Measurements from ENCODE around the gene GPR160.
"Not testable (repeated sequence)": the region's sequence is repeated elsewhere in the genome, so short reads cannot be mapped to it uniquely, and the experiment has no call there.

Gene GPR160, protein sequence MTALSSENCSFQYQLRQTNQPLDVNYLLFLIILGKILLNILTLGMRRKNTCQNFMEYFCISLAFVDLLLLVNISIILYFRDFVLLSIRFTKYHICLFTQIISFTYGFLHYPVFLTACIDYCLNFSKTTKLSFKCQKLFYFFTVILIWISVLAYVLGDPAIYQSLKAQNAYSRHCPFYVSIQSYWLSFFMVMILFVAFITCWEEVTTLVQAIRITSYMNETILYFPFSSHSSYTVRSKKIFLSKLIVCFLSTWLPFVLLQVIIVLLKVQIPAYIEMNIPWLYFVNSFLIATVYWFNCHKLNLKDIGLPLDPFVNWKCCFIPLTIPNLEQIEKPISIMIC

DNA sequence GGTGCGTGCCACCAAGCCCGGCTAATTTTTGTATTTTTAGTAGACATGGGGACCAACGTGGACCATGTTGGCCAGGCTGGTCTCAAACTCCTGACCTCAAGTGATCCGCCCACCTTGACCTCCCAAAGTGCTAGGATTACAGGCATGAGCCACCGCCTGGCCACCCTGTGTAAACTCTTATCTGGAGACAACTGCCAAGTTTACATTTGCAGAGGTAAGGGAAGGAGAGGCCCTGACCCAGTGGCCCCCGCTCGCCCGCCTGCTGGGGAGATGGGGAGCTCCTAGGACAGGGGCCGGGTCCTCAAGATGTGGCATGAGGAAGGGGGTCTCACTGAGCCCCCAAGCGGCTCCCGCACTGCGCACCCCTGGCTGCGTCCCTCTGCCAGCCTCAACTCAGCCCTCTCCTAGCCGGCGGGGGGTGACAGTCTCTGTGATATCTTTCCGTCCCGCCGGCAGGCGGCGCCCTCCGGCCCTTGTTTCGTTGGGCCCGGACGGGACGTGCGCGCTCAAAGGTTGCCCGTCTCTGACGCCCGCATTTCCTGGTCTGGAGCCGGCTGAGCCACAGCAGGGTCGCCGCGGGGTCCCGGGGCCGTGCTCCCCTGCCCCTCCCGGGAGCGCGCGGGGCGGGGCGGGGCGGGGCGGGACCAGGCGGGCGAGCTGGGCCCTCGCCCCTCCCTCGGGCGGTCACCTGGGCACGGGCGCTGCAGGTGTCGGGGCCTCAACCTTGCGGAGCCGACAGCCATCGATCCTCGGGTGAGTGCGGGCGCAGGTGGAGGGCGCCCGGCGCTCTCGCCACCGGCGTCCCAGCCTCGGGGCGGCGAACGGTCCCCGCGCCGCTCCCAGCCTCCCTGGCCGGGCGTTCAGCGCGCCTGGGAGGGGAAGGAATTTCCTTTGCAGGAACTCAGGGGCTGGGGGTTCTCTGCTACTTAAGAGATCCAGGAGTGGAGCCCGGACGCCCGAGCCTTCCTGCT lies at the start of gene GPR160:
Gene GPR160 (plus strand): TSS at position 533 of the 971 bp plus-strand sequence. CDS start 45,978 bp downstream, outside the sequence.
- DNase-seq = peak; percentile 68

DNA sequence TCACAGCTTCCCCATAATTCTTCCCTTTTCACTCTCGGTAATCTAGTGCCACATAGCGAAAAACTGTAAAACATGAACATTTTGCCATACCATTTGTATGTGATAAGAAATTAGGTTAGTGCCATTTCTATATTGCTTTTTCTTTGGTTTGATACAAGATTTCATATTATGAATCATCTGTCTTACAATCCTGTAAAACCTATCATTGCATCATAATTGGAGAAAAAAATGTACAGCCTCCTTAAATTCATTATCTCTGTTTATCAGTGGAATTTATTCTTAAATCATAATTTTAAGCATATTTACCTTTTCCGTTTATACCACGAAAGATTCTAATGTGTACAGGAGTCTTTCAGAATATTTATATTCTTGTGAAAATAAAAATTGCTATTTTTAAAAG lies 47.4 kb upstream of the GPR160 start:
- no peak for DNase-seq

DNA sequence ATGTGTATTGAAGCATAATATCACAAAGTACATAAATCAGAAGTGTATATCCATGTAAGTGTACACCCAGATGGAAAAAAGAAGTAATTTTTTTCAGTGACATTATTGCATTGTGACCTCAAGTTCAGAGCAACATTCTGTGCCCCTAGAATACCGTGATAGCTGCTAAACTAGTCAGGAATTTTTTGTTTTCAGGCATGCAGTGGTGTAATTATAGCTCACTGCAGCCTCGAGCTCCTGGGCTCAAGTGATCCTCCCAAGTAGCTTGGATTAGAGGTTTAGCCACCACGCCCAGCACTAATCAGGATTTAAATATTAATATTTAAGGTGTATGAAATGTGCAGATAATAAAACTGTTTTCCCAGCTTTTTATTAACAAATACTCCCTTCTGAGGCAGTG lies 45.6 kb upstream of the GPR160 start:
- DNase-seq = no peak

DNA sequence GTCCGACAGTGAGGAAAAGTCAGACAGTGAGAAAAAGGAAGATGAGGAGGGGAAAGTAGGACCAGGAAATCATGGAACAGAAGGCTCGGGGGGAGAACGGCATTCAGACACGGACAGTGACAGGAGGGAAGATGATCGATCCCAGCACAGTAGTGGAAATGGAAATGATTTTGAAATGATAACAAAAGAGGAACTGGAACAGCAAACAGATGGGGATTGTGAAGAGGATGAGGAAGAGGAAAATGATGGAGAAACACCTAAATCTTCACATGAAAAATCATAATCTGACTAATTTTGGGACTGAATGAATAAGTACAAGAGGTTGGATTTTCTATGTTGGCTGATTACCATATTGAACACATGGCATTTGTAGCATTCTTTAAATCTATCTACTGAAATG lies 45.0 kb upstream of the GPR160 start:
- no peak for DNase-seq

DNA sequence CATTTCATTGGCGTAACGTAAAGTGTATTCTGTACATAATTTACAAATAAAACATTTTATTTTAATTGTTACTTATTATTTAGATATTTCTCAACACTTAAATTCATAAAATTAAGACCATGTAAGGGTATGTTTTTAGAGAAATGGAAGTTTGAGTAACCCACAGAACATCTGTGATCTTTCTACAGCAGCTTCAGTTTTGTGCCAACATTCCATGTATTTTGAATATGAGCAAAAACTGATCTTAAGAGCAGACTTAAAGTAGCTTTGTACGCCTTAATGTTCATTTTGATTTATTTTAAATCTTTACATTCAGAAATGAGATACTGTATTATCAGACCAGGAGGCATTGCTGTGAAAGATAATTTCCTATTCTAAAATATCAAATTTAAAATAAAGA lies 44.0 kb upstream of the GPR160 start:
- DNase-seq = no peak

DNA sequence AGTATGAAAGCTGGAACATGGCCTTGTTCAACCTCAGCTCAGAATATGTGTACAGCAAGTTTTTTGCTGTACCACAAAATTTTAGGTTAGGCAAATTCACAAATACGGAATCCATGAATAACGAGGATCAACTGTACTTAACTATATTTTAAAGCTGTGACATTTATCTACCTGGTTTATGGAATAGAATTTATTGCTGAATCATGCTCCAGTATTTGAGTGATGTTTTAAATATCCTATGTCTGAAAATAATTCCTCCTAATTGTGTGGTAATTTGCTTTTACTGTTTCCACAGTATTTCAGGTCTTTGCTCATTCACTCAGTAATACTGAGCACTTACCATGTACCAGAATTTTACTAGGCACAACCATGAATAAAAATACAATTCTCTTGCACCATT lies 41.7 kb upstream of the GPR160 start:
- DNase-seq = no peak

DNA sequence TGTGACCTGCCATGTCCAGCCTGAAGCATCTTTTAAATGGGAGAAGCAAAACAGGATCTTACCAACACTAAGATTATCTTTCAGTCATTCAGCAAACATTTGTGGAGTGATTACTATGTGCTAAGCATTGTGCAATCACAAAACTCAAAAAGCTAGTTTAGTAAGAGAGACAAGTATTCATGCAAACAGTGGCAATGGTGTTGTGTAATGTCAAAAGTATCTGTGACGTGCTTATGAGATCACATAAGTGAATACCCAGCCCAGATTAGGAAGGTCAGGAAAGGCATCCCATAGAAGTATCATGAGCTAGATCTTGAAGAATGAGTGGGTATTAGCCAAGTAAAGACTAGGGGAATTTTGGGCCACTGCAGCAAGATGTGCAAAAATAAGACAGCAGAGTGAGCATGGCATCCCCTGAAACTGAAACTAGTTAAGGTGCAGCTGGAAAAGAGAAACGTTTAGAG lies 39.1 kb upstream of the GPR160 start:
- DNase-seq = no peak

DNA sequence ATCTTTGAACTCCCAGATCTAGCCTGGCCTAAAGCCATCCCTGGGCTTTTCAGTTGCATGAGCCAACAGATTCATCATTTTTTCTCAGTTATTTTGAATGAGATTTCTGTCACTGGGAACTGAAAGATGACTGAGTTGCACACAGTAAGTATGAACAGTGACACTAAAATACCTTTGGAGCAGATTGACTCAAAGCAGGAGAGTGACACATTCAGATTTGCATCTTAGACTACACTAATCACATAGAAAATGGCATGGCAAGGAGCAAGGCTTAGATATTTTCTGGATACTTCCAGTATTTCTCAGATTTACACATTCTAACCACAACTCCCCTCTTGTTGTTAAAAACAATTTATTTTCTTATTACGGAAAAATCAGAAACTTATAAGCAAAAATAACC lies 38.4 kb upstream of the GPR160 start:
- no peak for DNase-seq

DNA sequence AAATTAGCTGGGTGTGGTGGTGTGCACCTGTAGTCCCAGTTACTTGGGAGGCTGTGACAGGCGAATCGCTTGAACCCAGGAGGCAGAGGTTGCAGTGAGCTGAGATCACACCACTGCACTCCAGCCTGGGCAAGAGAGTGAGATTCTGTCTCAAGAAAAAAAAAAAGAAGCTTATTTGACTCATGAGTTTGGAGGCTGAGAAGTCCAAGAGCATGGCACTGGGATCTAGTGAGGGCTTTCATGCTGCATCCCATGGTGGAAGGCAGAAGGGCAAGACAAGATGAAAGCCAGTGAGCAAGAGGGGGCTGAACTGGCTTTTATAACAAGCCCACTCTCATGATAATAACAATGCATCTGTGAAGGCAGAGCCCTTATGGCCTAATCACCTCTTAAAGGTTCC lies 37.7 kb upstream of the GPR160 start:
- no peak for DNase-seq

DNA sequence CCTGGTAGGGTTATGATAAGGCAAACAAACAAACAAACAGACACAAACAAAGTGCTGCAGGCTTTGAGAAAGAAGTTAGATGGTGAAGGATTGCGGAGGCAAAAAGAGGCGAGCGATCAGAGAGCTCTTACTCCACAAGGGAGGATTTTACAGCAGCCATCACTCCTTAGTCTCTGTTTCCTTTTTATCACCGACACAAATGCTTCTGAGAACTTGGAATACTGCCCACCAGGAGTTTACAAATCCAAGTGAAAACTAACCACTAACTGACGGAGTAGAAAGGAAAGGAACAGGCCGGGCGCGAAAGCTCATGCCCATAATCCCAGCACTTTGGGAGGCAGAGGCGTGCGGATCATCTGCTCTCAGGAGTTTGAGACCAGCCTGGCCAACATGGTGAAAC lies 35.6 kb upstream of the GPR160 start:
- DNase-seq = no peak

DNA sequence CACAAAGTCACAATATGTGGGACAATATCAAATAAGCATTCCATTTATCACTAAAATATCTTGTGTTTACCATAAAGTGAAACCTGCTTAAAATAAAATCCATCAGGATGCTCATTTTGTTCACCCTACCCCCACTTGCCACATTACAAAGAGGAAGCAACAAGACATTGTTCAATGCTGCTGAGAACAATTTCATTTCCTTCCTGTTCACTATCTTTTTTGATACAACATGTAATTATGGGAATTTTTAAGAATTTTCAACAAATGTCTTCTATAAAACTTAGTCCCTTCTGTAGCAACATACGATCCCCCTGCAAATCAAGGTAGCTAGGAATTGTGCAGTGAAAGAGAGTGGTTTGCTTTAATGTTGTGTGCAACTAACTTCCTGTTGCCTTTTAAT lies 34.9 kb upstream of the GPR160 start:
- DNase-seq = no peak

DNA sequence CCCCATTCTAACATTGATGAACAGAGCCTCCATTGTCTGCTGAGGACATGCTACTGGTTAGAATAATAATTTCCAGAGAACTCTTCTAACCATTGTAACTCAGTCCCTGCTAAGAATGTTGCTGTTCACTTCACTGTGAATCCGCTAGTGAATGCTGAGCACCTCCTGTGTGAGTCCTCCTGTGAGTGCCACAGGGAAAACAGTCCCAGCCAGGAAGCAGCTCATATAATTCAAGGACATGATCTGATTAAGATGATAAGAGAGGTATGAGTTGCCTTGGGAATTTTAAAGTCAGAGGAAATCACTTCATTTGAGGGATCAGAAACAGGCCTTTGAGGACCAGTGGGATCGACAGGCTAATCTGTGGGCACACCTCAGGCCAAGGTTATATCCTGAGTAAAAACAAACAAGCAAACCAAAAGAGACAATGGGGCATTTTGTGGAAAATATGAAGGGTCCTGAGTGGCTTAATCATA lies 33.9 kb upstream of the GPR160 start:
- DNase-seq = no peak

DNA sequence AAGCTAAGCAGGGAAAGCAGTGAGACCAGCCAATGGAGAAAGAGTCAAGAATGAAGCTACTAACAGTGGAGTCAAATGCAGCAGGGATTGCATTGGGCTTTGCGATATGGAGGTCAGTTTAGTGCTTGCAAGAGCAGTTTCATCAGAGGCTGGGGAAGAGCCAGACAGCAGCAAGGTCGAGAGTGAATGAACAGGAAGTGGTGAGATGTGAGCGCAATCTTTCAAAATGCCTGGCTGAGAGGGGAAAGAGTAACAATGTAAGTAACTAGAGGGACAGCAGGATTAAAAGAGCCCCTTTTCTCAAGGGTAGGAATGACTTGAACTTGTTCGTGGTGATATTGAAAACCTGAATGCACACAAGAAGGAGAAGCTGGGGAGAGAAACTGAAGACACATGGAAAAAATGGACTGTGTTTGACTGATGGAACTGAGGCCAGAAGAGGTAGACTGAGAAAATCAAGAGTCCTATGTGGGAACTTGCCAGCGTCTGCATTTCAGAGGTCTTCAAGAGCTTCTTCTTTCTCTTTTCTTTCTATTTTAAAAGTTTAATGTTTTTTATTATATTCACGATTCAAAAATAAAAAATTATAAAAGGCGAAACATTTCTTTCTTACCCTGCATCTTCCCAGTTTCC lies 30.6 kb upstream of the GPR160 start:
- DNase-seq = no peak

DNA sequence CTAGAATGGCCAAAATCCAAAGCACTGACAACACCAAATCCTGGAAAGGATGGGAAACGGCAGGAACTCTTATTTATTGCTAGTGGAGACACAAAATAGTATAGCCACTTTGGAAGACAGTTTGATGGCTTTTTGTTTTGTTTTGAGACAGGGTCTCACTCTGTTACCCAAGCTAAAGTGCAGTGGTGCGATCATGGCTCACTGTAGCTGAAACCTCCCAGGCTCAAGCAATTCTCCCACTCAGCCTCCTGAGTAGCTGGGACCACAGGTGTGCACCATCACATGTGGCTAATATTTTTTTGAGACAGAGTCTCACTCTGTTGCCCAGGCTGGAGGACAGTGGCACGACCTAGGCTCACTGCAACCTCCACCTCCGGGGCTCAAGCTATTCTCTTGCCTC lies 27.3 kb upstream of the GPR160 start:
- DNase-seq = no peak

DNA sequence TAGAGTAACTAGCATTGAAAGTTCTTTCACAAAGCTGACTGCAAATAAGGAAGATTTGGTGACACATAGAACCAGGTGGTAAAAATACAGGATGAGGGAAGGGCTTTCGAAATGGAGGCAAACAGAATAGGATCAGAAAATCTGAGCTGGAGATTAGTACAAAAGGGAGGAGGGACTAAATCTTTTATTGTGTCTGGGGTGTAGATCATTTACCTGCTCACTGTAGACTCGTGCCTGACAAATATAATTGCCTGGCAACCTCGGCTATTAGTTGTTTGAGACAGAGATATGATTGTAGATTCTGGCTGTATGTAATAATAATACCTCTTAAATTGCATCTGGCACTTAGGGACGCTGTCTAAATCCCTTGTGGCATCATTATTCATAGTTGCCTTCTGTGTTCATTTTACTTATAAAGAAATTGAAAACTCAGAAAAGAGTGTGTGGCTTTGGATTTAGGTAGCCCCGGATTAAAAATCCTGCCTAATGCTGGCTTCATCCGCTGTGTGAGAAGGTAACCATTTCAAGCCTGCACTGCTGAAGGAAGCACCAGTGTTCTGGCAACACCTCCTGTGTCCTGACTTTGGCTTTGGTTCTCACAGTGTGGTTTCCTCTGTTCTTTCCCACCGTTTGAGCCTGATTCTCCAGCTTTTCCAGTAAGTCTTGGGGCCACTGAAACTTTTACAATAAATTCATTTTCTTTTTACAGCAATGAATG lies 25.0 kb upstream of the GPR160 start:
- DNase-seq = no peak

DNA sequence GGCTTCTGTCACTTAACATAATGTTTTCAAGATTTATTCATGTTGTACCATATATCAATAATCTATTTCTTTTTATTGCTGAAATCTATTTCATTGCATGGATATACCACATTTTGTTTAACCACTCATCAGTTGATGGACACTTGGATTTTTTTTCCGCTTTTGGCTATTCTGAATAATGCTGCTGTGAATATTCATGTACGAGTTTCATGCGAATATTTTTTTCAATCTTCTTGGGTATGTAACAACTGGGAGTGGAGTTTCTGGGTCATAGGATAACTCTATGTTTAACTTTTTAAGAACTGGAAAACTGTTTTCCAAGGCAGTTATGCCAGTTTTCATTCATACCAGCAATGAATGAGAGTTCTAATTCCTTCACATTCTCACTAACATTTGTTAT lies 21.7 kb upstream of the GPR160 start:
- DNase-seq = no peak

DNA sequence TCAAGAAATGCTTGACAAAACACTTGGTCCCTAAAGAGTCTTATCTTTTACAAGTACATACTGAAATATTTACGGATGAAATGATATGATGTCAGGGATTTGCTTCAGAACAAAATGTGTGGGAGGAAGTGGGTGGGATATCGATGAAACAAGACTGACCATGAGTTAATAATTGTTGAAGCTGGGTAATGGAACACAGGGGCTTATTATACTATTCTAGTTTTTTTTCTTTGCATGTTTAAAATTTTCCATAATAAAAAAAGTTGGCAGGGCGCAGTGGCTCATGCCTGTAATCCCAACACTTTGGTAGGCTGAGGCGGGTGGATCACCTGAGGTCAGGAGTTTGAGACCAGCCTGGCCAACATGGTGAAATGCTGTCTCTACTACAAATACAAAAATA lies 18.5 kb upstream of the GPR160 start:
- not testable (repeated sequence) for DNase-seq

DNA sequence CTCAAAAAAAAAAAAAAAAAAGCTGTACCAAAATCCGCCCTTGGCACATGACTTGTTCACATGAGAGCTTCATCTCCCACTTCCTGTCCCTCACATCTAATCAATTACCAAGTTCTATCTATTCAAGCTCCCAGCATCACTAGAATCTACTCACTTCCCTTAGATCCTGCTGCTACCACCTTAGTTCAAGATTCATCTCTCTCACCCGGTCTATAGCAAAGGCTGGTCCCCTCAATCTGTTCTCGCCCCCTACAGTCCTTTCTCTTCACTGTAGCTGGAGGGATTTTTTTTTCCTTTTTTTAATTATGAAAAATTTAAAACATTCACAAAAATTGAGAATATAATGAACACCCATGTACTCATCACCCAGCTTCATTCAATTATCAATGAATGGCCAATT lies 16.7 kb upstream of the GPR160 start:
- DNase-seq = no peak

DNA sequence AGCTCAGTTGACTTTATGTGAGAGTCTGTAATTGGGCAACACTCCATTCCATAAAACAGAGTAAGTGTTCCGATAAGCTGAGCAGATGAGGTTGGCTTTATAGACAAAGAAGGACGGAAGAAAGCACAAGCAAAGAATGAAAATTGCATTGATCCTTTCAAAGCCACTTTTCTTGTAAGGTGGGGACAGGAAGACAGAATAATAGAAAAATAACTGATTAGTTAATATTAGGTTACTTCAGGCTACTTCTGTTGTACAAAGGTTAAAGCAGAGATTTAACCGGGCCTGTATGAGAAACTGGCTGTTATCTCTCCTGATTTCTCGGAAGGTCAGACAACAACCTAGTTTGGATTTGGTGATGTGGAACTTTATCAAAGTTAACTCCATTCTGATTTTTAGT lies 15.5 kb upstream of the GPR160 start:
- DNase-seq = no peak

DNA sequence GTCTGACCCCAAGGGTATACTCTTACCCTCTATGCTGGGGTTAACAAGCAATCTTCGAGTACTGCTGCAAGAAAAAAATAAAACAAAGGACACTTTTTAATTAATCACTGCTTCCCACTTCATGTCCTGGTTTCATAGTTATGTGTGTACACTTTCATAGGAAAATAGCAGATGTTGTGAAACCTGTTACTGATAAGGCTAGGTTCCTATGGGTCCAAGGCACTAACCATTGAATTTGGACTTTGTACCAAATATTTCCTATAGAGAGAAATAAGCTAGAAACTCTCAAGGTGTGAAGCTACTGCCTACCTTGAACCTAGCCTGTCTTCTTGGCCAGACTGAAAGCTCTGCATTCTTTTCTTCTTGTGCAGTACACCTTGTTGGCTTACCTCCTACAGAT lies 14.6 kb upstream of the GPR160 start:
- DNase-seq = no peak

DNA sequence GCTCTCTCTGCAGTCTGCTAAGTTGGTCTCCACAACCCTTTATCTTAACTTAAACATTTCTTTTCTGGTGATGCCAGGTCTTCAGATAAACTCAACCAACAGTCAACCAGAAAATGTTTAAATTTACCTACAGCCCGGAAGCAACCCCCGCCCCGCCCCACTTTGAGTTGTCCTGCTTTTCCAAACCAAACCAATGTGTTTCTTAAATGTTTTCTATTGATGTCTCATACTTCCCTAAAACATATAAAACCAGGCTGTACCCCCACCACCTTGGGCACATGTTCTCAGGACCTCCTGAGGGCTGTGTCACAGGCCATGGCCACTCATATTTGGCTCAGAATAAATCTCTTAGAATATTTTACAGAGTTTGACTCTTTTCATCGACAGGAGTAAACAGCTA lies 13.2 kb upstream of the GPR160 start:
- DNase-seq = no peak

DNA sequence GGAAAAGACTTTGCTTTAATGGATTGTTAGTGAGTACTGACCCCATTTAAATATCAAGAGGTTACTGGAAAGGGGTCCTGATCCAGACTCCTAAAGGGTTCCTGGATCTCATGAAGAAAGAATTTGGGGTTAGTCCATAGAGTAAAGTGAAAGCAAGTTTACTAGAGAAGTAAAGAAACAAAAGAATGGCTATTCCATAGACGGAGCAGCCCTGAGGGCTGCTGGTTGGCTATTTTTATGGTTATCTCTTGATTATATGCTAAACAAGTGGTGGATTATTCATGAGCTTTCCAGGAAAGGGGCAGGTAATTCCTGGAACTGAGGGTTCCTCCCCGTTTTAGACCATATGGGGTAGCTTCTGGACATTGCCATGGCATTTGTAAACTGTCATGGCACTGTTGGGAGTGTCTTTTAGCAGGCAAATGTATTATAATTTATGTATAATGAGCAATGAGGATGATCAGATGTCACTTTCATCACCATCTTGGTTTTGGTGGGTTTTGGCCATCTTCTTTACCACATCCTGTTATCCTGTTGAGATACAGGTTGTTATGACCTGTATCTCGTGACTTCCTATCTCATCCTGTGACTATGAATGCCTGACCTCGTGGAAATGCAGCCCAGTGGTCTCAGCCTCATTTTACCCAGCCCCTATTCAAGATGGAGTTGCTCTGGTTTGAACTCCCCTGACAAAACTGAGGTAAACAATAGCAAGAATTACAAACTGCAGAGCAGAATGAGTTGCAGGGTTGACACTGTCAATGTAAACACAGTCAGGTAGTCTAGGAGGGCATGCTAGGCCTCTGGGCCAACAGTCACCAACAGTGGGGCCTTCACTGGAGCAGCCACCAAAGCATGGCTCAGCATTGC lies 10.3 kb upstream of the GPR160 start:
- DNase-seq = no peak
